GM12878 (cell line): ENCODE results near the gene ARMCX6. TPM values are rescaled to one million over a fixed set of nuclear protein-coding genes. Genes with fewer than 3 reads are reported as not detected.

Experiments
- BHLHE40 ChIP-seq, 2 experiments: fragments of 450-650 bp in 1 of 2; IDR thresholded peaks; 2 replicates each; pipeline ENCODE4 v1.6.1; 2011 to 2017; ENCODE audit warnings: low read depth in 2 of 2, borderline replicate concordance in 1 of 2, improper control_type of control experiment in 1 of 2, low read length in 1 of 2, mild to moderate bottlenecking in 1 of 2
- CHD2 ChIP-seq: IDR thresholded peaks from 2 replicates; pipeline ENCODE4 v1.6.1; 2011; ENCODE audit warnings: low read depth, low read length, improper control_type of control experiment, borderline replicate concordance
- CHD4 ChIP-seq: fragments of 200-600 bp; sonication (generic); IDR thresholded peaks from 2 replicates; pipeline ENCODE4 v1.6.1; 2016; ENCODE audit warnings: mild to moderate bottlenecking
- CREM ChIP-seq: IDR thresholded peaks from 2 replicates; pipeline ENCODE4 v1.6.1; 2014; ENCODE audit warnings: antibody characterized with exemption, low read depth
- EGR1 ChIP-seq, 2 experiments: IDR thresholded peaks; 1 replicate in 1 of 2; 2 replicates in 1 of 2; pipeline ENCODE4 v1.6.1; 2011 to 2012; ENCODE audit warnings: low read depth in 2 of 2, low read length in 2 of 2, borderline replicate concordance in 1 of 2, mild to moderate bottlenecking in 1 of 2, moderate library complexity in 1 of 2
- FOXM1 ChIP-seq: IDR thresholded peaks from 2 replicates; pipeline ENCODE4 v1.6.1; 2012; ENCODE audit warnings: low read depth, mild to moderate bottlenecking, inconsistent platforms, low read length, moderate library complexity
- GABPA ChIP-seq: IDR thresholded peaks from 2 replicates; pipeline ENCODE4 v1.6.1; 2014; ENCODE audit warnings: antibody characterized with exemption, low read depth, mild to moderate bottlenecking, inconsistent platforms
- MLLT1 ChIP-seq: fragments of 450-650 bp; IDR thresholded peaks from 2 replicates; pipeline ENCODE4 v1.6.1; 2016; ENCODE audit warnings: mild to moderate bottlenecking
- MXI1 ChIP-seq: fragments of 150-350 bp; IDR thresholded peaks from 2 replicates; pipeline ENCODE4 v1.6.1; 2011; ENCODE audit warnings: low read depth, mild to moderate bottlenecking, inconsistent platforms, low read length, improper control_type of control experiment
- MYB ChIP-seq: fragments of 150-350 bp; IDR thresholded peaks from 2 replicates; pipeline ENCODE4 v1.6.1; 2014; ENCODE audit warnings: mild to moderate bottlenecking, low read depth, low read length, borderline replicate concordance
- NR2C1 ChIP-seq: fragments of 450-650 bp; IDR thresholded peaks from 2 replicates; pipeline ENCODE4 v1.6.1; 2017; ENCODE audit warnings: antibody characterized with exemption, mild to moderate bottlenecking, moderate library complexity
- NR2F1 ChIP-seq: fragments of 450-650 bp; conservative IDR thresholded peaks from 2 replicates; pipeline ENCODE4 v1.6.1; 2017; ENCODE audit warnings: mild to moderate bottlenecking
- PAX5 ChIP-seq: IDR thresholded peaks from 2 replicates; pipeline ENCODE4 v1.6.1; 2011; ENCODE audit warnings: low read depth, low read length, borderline replicate concordance
- PBX3 ChIP-seq: IDR thresholded peaks from 2 replicates; pipeline ENCODE4 v1.6.1; 2011; ENCODE audit warnings: mild to moderate bottlenecking, low read depth, low read length, moderate library complexity; ENCODE audit not compliant: insufficient replicate concordance
- POLR2AphosphoS5 ChIP-seq: IDR thresholded peaks from 2 replicates; pipeline ENCODE4 v1.6.1; 2011; ENCODE audit warnings: mild to moderate bottlenecking, low read length, inconsistent platforms
- SMAD5 ChIP-seq: IDR thresholded peaks from 2 replicates; pipeline ENCODE4 v1.6.1; 2016; ENCODE audit warnings: antibody characterized with exemption, low read depth
- SPI1 ChIP-seq: IDR thresholded peaks from 2 replicates; pipeline ENCODE4 v1.6.1; 2011; ENCODE audit warnings: low read depth, mild to moderate bottlenecking, low read length, moderate library complexity, borderline replicate concordance; ENCODE audit not compliant: insufficient read depth
- SUPT20H ChIP-seq: IDR thresholded peaks from 2 replicates; pipeline ENCODE4 v1.6.1; 2011; ENCODE audit warnings: low read depth, mild to moderate bottlenecking, low read length, moderate library complexity, borderline replicate concordance; ENCODE audit not compliant: control insufficient read depth
- TCF12 ChIP-seq: IDR thresholded peaks from 2 replicates; pipeline ENCODE4 v1.6.1; 2011; ENCODE audit warnings: low read depth, mild to moderate bottlenecking, low read length
- ZNF217 ChIP-seq: fragments of 450-650 bp; IDR thresholded peaks from 2 replicates; pipeline ENCODE4 v1.6.1; 2017; ENCODE audit warnings: antibody characterized with exemption, mild to moderate bottlenecking
- ZNF24 ChIP-seq: fragments of 450-650 bp; IDR thresholded peaks from 2 replicates; pipeline ENCODE4 v1.6.1; 2017; ENCODE audit warnings: antibody characterized with exemption, mild to moderate bottlenecking
- ZNF622 ChIP-seq: fragments of 450-650 bp; IDR thresholded peaks from 2 replicates; pipeline ENCODE4 v1.6.1; 2017; ENCODE audit warnings: mild to moderate bottlenecking, inconsistent platforms
- polyA plus RNA-seq, 11 experiments: library from polyadenylated mRNA; depleted of rRNA in 4 of 11; unstranded in 6 of 11; stranded (reverse) in 5 of 11; fragments of >200 nt; fragmentation: Nextera tagmentation in 4 of 11; fragmentation: Illumina TruSeq in 1 of 11; extraction: Ambion mirVana in 4 of 11; extraction: Trizol in 1 of 11; gene quantifications; 1 replicate in 1 of 11; 2 replicates in 10 of 11; pipeline versions ENCODE4 v1.2.1 to v1.2.3, GENCODE V29; 2011 to 2016; ENCODE audit warnings: inconsistent platforms in 2 of 11, missing spikeins in 2 of 11, low read depth in 1 of 11
- total RNA-seq, 4 experiments: library from RNA; depleted of rRNA in 3 of 4; stranded (reverse); fragments of >200 nt in 3 of 4; fragmentation: Illumina TruSeq in 1 of 4; extraction: Trizol in 1 of 4; gene quantifications; 2 replicates each; pipeline versions ENCODE4 v1.2.1 to v1.2.3, GENCODE V29; 2013 to 2021
- TF ChIP-seq, protein P1 (sequence below): IDR thresholded peaks from 2 replicates; pipeline ENCODE4 v1.6.1; 2011; ENCODE audit warnings: low read depth, low read length, improper control_type of control experiment, borderline replicate concordance
- TF ChIP-seq, protein P2 (sequence below): IDR thresholded peaks from 2 replicates; pipeline ENCODE4 v1.6.1; 2012; ENCODE audit warnings: low read depth, low read length, improper control_type of control experiment
- TF ChIP-seq, protein P3 (sequence below): fragments of 450-650 bp; IDR thresholded peaks from 2 replicates; pipeline ENCODE4 v1.6.1; 2016; ENCODE audit warnings: mild to moderate bottlenecking

Gene ARMCX6
- total and polyA plus RNA-seq, 10 of the 15 experiments (the other 5 are each of a cell fraction or from before 2014, with no cell fraction given), result 34.7 to 72.3 (median 48.6) TPM

DNA sequence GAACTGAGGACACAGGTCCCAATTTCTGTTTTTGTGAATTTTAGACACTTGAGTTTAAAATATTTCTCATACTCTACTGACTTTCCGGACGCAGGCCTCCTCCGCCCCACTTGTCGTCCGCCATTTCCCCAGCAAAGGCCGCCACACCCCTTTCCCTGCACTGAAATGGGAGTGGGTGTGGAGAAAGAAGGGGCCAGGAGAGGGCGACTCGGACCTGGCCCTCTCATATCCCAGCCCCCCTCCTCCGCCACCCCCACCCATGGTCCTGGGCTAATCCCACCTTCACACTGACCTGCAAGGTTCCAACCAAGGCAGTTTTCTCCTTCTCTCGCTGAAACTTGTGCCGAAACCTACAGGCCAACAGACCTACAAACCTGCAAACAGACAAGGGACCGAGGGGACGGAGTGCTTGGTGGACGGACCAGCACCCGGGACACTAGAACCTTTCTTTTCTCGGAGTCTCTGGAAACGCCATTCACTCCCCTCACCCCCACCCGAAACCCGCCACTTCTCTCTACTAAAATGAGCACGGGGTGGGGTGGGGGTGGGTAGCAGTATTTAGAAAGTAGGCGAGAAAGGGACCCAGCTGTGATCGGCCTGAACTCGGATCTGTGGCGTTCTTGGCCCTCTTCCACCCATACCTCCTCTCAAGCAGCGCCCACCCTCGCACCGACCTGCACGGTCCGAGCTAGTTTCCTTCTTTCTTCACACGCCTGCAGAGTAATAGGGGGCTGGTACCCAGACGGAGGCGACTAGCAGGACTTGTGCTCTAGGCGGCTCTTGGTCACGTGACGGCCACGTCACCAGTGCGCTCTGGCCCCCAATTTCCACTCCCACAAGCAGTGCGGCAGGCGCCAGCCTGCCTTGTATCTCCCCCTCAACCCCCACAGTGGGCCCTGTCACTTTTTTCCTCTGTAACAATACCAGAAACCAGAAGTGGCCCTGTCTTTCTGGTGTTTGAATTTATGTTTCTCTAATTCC lies at the start of gene ARMCX6 (continued):
- TF ChIP-seq MYB (no peak), CHD2 (no peak), CREM (peak; percentile 74), ZNF622 (no peak), MXI1 (0 out of 2 replicates have a peak, but pooled peaks have one; percentile 15), MLLT1 (no peak), SUPT20H (no peak), BHLHE40 (IDR thresholded peaks at IDR 0.05; ENCODE audit: borderline replicate concordance in 1 of 2, low read depth in 2 of 2, low read length in 1 of 2) (peak; percentile 79 to 96), CHD4 (no peak), PBX3 (no peak), PAX5 (no peak), EGR1 (IDR thresholded peaks at IDR 0.05; ENCODE audit: borderline replicate concordance in 1 of 2, low read depth in 2 of 2, low read length in 2 of 2) (no peak), POLR2AphosphoS5 (0 out of 2 replicates have a peak, but pooled peaks have one; percentile 50), NR2C1 (no peak), GABPA (no peak), FOXM1 (no peak), ZNF24 (no peak), TCF12 (no peak), ZNF217 (no peak), SPI1 (no peak), SMAD5 (0 out of 2 replicates have a peak, but pooled peaks have one; percentile 35), NR2F1 (no peak)
- TF ChIP-seq, protein P1, sequence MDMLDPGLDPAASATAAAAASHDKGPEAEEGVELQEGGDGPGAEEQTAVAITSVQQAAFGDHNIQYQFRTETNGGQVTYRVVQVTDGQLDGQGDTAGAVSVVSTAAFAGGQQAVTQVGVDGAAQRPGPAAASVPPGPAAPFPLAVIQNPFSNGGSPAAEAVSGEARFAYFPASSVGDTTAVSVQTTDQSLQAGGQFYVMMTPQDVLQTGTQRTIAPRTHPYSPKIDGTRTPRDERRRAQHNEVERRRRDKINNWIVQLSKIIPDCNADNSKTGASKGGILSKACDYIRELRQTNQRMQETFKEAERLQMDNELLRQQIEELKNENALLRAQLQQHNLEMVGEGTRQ, result peak; percentile 85
- TF ChIP-seq, protein P2, sequence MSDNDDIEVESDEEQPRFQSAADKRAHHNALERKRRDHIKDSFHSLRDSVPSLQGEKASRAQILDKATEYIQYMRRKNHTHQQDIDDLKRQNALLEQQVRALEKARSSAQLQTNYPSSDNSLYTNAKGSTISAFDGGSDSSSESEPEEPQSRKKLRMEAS, result peak; percentile 83
- TF ChIP-seq, protein P3, sequence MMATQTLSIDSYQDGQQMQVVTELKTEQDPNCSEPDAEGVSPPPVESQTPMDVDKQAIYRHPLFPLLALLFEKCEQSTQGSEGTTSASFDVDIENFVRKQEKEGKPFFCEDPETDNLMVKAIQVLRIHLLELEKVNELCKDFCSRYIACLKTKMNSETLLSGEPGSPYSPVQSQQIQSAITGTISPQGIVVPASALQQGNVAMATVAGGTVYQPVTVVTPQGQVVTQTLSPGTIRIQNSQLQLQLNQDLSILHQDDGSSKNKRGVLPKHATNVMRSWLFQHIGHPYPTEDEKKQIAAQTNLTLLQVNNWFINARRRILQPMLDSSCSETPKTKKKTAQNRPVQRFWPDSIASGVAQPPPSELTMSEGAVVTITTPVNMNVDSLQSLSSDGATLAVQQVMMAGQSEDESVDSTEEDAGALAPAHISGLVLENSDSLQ, result no peak
